Activated CD4-positive, alpha-beta T cell treated with anti-CD3 and anti-CD28 coated beads, Interleukin-2, amount 50 U/mL, for 16 hours (primary cell): ENCODE data around the gene TMEM178A.
"Not testable (repeated sequence)": the region's sequence is repeated elsewhere in the genome, so short reads cannot be mapped to it uniquely, and the experiment has no call there.

Source experiments
- DNase-seq: peaks from one replicate; pipeline ENCODE4 v3.0.0-alpha.2; 2020

TMEM178A gene

DNA sequence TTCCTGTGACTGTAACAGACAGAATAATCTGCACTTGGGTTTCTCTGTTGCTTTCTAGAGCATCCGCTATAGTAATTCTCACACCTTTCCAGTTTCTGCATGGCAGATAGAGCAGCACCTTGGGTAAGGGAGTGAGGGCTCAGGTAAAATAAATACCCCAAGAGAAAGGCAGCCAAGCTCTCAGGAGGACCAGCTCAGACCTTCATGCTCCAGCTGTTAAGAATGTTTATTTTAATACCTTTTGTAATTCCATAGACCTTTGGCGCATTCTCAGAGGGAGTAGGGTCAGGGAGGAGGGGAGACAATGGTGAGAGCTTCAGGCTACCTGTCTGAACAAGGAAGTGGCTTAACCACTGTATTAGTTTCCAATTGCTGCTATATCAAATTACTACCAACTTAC is 16.2 kb upstream of the TMEM178A start:
- DNase-seq, result no peak

GRCh38 chr2:39650468-39650867 is 15.2 kb upstream of the TMEM178A start:
- no peak for DNase-seq

DNA sequence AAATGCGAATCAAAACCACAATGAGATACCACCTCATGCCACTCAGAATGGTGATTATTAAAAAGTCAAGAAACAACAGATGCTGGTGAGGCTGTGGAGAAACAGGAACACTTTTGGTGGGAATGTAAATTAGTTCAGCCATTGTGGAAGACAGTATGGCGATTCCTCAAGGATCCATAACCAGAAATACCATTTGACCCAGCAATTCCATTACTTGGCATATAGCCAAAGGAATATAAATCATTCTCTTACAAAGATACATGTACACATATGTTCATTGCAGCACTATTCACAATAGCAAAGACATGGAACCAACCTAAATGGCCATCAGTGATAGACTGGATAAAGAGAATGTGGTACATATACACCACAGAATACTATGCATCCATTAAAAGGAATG is 9.5 kb upstream of the TMEM178A start:
- DNase-seq, result not testable (repeated sequence)

DNA sequence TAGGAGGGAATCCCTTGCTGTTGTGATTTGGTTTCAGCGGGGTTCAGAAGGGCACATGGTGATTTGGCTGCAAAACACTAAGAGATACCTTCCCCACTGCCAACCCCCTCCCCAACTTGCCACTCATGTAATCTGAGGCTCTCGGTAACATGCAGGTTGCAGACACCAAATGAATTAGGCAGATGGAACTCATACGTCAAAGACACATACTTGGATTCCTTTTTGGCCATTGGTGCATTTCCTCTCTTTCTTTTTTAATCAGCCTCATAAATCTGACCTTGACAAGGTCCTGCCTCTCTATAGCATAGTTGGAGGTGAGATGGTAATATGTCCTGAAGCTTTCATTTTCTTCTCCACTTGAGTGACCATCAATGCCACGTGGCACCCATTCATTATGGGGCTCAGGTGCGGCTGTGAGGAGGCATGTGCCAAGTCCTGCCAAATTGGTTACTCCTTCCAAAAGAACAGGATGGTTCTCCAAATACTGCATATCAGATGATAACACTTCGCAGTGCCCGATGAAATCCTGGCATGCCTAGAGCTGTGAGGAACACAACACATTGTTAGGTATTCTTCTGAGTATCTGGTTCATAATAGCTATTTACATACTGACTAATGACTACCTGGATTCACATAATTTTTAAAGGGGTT is 8.3 kb upstream of the TMEM178A start:
- no peak for DNase-seq

DNA sequence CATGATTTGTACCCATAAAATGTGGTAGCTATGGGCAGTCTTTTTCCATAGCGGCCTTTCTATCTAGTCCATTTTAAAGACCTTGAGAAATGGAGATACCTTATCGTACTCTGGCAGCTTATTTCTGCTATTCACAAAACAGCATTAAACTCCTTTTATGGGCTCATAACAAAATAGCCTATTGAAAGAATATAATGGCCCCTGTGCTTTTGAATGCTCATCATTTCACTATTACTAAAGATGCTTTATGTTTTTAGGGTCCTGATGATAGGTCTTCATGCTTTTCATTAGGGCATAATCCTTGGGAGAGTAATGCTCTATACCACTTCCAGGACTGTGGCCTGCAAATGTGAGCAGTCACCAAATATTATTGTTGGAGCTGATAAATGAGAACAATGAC is 7.3 kb upstream of the TMEM178A start:
- no peak for DNase-seq

DNA sequence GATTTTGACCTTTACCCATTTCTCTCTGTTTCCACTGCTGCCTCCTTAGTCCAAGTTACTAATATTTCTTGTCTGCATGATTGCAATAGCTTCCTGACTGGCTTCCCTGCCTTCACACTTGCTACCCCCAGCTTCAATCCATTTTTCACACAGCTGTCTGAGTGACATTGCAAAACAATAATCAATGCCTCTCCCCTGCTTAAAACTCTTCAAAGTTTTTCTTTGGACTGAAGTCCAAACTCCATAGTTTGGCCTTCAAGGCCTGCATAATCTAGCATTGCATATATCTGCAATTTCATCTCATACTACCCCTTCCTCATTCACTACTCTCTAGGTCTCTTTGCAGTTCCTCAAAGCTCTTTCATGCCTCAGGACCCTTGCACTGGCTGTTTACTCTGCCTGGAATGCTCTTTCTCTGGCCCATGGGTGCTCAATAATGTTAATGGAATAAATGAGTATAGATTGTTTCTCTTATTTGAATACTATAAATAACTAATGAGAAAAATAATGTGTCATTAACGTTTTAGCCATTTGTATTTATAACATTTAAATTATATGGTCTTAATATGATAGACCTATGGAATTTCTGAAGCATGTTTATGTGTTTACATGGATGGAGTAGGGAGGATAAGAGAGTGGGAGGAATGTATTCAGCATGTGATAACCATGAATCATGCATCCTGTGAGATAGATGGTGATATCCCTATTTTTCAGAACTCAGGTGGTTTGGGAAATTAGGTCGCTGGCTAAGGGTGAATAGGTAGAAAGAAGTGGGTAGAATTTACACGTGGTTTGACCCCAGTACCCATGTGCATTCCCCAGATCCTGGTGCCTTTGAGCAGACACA is 5.7 kb upstream of the TMEM178A start:
- no peak for DNase-seq

- no peak for DNase-seq
These were observed 5.0 kb upstream of the TMEM178A start for GRCh38 chr2:39660612-39661236.

- DNase-seq, result no peak
These were observed 3.9 kb upstream of the TMEM178A start for GRCh38 chr2:39661826-39662225.

DNA sequence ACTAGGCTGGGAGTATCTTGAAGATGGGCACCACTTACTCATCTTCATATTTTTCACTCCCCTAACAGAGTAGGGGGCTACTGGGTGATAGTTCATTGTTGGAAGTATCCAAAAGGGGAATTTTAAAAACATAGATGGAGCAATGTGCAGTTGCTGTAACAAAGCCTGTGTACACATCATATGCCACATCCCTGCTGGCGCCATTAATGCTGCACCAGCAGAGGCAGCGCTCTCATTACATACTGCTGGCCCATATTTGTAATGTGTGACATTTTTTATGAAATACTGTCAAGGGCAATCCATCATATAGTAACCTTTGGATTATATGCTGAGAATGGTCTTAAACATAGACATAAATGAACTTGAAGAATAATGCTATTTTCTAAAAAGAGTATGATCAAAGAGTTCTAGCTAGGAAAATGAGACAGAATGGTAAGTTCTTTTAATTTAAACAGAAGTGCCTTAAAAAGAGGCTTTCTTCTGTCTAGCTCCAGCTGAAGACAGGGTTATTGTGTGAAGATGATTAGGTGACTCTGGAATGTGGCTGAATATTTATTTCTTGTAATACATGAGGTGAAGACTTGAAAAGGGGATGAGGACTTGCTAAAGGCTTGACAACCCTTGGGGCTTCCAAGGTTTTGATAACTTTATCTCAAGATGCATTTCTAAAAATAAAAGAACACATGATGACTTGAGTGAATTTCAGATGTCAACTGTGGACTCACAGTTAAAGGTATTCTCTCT is 2.4 kb upstream of the TMEM178A start:
- DNase-seq, result no peak

DNA sequence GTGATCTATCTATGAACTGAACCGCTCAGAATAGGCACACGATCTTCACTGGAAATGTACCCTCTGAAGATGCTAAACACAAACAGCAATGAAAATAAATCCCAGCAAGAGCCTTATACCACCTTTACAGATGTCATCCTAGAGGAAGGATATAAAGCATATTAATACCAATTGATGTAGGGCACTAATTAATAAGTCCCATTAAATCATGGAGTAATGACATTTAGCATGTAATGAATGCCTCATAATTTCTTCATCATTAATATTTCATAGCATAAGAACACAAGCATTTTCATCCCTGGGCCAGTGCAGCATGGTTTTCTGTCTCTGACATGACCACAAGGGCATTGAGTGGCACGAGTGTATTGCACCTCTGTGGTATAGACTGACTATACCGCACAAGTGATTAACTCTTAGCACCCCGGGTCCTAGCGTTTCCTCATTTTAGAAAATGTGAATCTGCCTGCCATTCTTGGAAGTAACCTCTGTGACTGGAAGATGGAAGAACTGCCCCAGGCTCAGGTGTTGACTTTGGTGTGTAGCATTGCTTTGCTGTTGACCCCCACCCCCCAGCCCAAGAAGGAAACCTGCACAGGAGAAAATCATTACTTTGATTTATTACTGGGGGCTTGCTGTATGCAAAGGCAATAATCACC is 1.4 kb upstream of the TMEM178A start:
- DNase-seq, result no peak

DNA sequence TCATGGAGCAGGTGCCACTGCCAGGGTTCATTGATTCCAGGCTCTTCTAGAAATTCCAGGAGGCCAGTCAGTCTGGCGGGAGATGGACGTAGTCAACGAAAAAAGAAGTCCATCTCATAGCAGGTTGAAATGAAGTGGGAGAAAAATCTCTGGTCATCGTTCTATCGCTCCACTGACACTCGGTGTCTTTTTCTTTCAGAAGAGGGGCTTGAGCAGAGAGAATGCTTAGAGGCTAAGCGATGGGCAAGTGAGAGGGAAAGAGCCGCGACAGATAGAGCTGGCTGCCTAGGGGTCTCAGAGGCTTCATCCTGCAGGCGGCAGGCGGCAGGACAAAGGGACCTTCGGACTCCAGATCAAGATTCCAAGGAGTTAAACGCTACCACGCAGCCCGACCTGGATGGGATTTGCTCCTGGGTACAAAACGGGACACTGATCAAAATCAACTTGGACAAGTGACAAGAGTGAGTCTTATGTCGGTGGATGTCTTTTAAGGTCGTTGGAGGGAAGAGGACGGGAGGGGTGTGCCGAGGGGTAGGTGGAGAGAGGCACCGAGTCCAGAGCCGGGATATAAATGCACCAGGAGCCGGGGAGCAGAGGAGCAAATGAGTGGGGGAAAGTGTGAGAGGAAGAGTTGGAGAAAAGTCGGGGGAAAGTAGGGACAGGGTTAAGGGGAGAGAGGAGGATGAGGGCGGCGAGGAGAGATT is 677 bp upstream of the TMEM178A start:
- DNase-seq, result no peak

GRCh38 chr2:39666491-39667101 is 879 bp downstream of the TMEM178A start:
- no peak for DNase-seq

GRCh38 chr2:39667104-39667885 is 1.6 kb downstream of the TMEM178A start:
- DNase-seq, result no peak

GRCh38 chr2:39667886-39668276 is 2.2 kb downstream of the TMEM178A start:
- no peak for DNase-seq

DNA sequence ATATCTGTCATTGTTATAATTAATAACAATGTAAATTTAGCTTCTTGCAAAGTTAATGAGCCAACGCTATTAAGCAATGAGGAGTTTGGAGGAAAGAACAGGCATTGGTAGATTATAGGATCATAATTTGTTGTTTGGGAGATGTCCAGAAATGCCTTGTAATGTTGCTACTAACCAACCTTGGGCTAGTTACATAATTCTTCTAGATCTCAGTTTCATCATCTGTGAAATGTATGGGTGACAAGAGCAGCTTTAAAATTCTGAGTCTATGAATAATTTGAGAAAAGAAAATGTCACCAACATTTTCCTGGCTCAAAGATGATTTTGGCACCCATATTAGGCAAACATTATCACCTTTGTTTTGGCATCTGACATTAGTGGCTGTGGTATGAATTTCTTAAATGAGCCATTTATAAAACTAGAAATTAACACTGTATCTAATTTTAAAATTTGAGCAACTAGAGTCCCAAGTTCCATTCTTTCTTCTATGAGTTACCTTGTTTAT is 2.9 kb downstream of the TMEM178A start:
- no peak for DNase-seq

DNA sequence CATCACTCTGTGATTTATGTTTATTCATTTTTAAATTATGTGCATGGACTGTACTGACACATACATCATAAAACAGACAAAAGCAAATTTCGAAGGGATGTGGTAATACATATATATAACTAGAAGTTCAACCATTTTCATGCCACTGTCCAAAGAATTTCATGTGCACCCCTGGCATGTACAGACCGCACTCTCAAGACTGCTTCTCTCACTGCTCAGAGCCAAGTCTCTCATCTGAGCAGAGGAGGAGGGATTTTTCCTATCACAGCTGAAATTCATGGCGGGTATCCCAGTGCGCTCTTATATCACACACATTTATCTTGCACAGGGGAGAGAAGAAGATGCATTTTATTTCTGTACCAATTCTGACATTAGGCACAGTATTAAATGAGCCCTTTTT is 5.9 kb downstream of the TMEM178A start:
- DNase-seq, result no peak

- no peak for DNase-seq
These were observed 7.3 kb downstream of the TMEM178A start for GRCh38 chr2:39673018-39673417.

GRCh38 chr2:39676342-39676741 is 10.6 kb downstream of the TMEM178A start:
- DNase-seq, result no peak

DNA sequence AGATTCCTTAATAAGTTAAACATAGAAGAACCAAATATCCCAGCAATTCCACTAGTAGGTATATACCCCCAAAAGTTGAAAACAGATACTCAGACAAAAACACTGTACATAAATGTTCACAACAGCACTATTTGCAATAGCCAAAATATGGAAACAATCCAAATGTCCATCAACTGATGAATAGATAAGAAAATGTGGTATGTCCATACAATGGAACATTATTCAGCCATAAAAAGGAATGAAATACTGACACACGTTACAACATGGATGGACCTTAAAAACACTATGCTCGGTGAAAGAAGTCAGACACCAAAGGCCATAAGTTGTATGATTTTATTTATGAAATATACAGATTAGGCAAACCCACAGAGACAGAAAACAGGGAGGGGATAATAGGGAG is 12.5 kb downstream of the TMEM178A start:
- no peak for DNase-seq

- no peak for DNase-seq
These were observed 14.1 kb downstream of the TMEM178A start for GRCh38 chr2:39679805-39680204.
